ENCODE measurements around the gene PCDHB13.
A peak's percentile ranks its signal among the peaks of the same experiment; 100 is the strongest.
"Not testable (repeated sequence)": the region's sequence is repeated elsewhere in the genome, so short reads cannot be mapped to it uniquely, and the experiment has no call there.

PCDHB13 gene

DNA sequence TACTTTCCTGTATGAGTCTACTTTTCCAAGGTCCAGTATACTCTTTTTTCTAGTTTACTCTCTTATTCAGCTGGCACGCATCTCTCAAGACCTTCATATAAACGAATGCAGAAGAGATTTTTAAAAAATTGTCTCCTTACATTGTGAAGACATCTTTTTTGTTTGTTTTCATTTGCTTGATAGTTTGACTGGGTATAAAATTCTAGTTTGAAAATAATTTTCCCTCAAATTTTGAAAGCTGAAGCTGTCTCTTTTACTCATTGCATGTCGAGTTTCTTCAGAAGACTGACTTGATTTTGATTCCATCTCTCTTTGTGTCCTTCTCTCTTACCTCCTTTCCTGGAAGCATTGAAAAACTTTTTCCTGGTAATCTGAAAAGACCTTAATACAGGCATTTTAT, 17.4 kb upstream of the PCDHB13 start:
- no peak for TF ChIP-seq SUZ12 (IDR thresholded peaks at IDR 0.05; ENCODE audit: extremely low read depth, insufficient read depth, insufficient read length)
- TF ChIP-seq YY1 (IDR thresholded peaks at IDR 0.05; ENCODE audit: insufficient read depth, insufficient read length), result no peak
- TF ChIP-seq ZNF274 (IDR thresholded peaks at IDR 0.05; ENCODE audit: low read depth, low read length), result no peak
- Histone ChIP-seq H3K27me3 (ENCODE audit: insufficient read depth, insufficient read length) (peaks cover 15% of the 10 kb centered on the region), H3K4me1 (ENCODE audit: insufficient read depth, insufficient read length) (no peaks in the 10 kb centered on the region), H3K4me3 (ENCODE audit: insufficient read length, low read depth) (no peak overlapping the region), H3K9me3 (ENCODE audit: insufficient read depth, low read length) (peaks cover 15% of the 10 kb centered on the region), H3K36me3 (ENCODE audit: insufficient read depth, insufficient read length, low read length) (no peaks in the 10 kb centered on the region), H3K9ac (ENCODE audit: insufficient read length, low read depth) (no peak overlapping the region)
- DNase-seq (ENCODE audit: low read depth, low spot score), result no peak

DNA sequence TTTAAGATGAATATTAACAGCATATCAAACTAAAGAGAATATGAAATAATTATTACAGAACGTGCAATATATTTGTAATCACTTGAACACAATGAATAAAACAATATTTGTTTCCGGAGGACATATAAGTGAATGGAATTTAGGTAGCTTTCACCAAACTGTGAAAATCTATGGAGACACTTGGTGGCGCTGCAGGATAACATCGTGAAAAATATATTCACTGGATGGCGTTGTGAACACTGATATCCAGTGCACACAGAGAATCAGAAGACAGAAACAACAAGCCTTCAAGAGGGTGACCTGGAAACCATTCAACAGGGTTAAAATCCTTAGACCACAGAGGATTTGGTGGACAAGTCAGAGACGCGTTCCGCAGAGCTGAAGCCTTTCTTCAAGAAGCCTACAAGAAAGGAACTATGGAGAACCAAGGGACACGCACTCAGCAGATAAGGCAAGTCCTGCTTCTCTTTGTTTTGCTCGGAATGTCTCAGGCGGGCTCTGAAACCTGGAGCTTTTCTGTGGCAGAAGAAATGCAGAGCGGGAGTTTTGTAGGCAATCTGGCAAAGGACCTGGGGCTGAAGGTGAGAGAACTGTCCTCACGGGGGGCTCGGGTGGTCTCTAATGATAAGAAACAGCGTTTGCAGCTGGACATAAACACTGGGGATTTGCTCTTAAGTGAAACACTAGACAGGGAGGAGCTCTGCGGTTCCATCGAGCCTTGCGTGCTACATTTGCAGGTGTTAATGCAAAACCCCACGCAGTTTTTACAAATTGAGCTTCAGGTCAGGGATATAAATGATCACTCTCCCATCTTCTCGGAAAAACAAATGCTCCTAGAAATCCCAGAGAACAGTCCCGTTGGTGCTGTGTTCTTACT, 14.1 kb upstream of the PCDHB13 start, which contains the start of gene PCDHB11:
PCDHB11 (plus strand) TSS at position 269 of the 877 bp plus-strand sequence; CDS start at position 417, 148 bp downstream.
- Histone ChIP-seq H3K9ac (ENCODE audit: insufficient read length, low read depth) (no peak within 1 kb of the TSS), H3K4me1 (ENCODE audit: insufficient read depth, insufficient read length) (no peaks in the 10 kb centered on the region), H3K36me3 (ENCODE audit: insufficient read depth, insufficient read length, low read length) (no peaks in the 10 kb centered on the region), H3K9me3 (ENCODE audit: insufficient read depth, low read length) (peaks cover 15% of the 10 kb centered on the region), H3K4me3 (ENCODE audit: insufficient read length, low read depth) (no peak within 1 kb of the TSS), H3K27me3 (ENCODE audit: insufficient read depth, insufficient read length) (peaks cover 6% of the 10 kb centered on the region)
- TF ChIP-seq YY1 (IDR thresholded peaks at IDR 0.05; ENCODE audit: insufficient read depth, insufficient read length) (no peak), ZNF274 (IDR thresholded peaks at IDR 0.05; ENCODE audit: low read depth, low read length) (no peak), SUZ12 (IDR thresholded peaks at IDR 0.05; ENCODE audit: extremely low read depth, insufficient read depth, insufficient read length) (no peak)
- peak; percentile 6 for DNase-seq (ENCODE audit: low read depth, low spot score)

DNA sequence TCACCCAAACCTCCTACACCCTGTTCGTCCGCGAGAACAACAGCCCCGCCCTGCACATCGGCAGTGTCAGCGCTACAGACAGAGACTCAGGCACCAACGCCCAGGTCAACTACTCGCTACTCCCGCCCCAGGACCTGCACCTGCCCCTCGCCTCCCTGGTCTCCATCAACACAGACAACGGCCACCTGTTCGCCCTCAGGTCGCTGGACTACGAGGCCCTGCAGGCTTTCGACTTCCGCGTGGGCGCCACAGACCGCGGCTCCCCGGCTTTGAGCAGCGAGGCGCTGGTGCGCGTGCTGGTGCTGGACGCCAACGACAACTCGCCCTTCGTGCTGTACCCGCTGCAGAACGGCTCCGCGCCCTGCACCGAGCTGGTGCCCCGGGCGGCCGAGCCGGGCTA, 12.6 kb upstream of the PCDHB13 start:
- not testable (repeated sequence) for DNase-seq (ENCODE audit: low read depth, low spot score); H3K36me3 ChIP-seq (ENCODE audit: insufficient read depth, insufficient read length, low read length); H3K27me3 ChIP-seq (ENCODE audit: insufficient read depth, insufficient read length); H3K4me3 ChIP-seq (ENCODE audit: insufficient read length, low read depth); H3K4me1 ChIP-seq (ENCODE audit: insufficient read depth, insufficient read length); H3K9ac ChIP-seq (ENCODE audit: insufficient read length, low read depth)
- peaks cover 12% of the 10 kb centered on the region for H3K9me3 ChIP-seq (ENCODE audit: insufficient read depth, low read length)

GRCh38 chr5:141201646-141202045, 12.1 kb upstream of the PCDHB13 start:
- not testable (repeated sequence) for DNase-seq (ENCODE audit: low read depth, low spot score); H3K9me3 ChIP-seq (ENCODE audit: insufficient read depth, low read length); H3K9ac ChIP-seq (ENCODE audit: insufficient read length, low read depth); H3K4me3 ChIP-seq (ENCODE audit: insufficient read length, low read depth); H3K36me3 ChIP-seq (ENCODE audit: insufficient read depth, insufficient read length, low read length); H3K4me1 ChIP-seq (ENCODE audit: insufficient read depth, insufficient read length); H3K27me3 ChIP-seq (ENCODE audit: insufficient read depth, insufficient read length)

DNA sequence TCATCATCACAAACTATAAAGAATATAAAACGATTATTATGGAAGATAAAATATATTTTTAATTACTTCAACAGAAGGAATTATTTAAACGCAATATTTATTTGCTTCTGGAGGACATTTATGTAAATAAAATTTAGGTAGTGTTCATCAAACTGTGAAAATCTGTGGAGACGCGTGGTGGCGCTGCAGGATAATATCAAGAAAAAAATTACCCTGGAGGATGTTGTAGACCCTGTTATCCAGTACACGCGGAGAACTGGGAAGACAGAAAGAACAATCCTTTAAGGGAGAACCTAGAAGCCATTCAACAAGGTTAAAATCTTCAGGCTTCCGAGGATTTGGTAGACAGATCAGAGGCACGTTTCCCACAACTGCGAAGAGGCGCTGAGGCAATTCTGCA, 5.2 kb upstream of the PCDHB13 start, which contains the start of gene PCDHB12:
PCDHB12 (plus strand) TSS at position 242 of the 400 bp plus-strand sequence. CDS start 189 bp downstream, outside the sequence.
- Histone ChIP-seq H3K9me3 (ENCODE audit: insufficient read depth, low read length) (no peaks in the 10 kb centered on the region), H3K27me3 (ENCODE audit: insufficient read depth, insufficient read length) (no peaks in the 10 kb centered on the region), H3K4me1 (ENCODE audit: insufficient read depth, insufficient read length) (no peaks in the 10 kb centered on the region), H3K9ac (ENCODE audit: insufficient read length, low read depth) (no peak within 1 kb of the TSS), H3K36me3 (ENCODE audit: insufficient read depth, insufficient read length, low read length) (no peaks in the 10 kb centered on the region), H3K4me3 (ENCODE audit: insufficient read length, low read depth) (no peak within 1 kb of the TSS)
- TF ChIP-seq SUZ12 (IDR thresholded peaks at IDR 0.05; ENCODE audit: extremely low read depth, insufficient read depth, insufficient read length), result no peak
- TF ChIP-seq YY1 (IDR thresholded peaks at IDR 0.05; ENCODE audit: insufficient read depth, insufficient read length), result no peak
- no peak for TF ChIP-seq ZNF274 (IDR thresholded peaks at IDR 0.05; ENCODE audit: low read depth, low read length)
- DNase-seq (ENCODE audit: low read depth, low spot score), result no peak

DNA sequence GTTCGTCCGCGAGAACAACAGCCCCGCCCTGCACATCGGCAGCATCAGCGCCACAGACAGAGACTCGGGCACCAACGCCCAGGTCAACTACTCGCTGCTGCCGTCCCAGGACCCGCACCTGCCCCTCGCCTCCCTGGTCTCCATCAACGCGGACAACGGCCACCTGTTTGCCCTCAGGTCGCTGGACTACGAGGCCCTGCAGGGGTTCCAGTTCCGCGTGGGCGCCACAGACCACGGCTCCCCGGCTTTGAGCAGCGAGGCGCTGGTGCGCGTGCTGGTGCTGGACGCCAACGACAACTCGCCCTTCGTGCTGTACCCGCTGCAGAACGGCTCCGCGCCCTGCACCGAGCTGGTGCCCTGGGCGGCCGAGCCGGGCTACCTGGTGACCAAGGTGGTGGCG, 3.4 kb upstream of the PCDHB13 start:
- not testable (repeated sequence) for DNase-seq (ENCODE audit: low read depth, low spot score); H3K9ac ChIP-seq (ENCODE audit: insufficient read length, low read depth); H3K9me3 ChIP-seq (ENCODE audit: insufficient read depth, low read length); H3K4me1 ChIP-seq (ENCODE audit: insufficient read depth, insufficient read length); H3K36me3 ChIP-seq (ENCODE audit: insufficient read depth, insufficient read length, low read length); H3K4me3 ChIP-seq (ENCODE audit: insufficient read length, low read depth); H3K27me3 ChIP-seq (ENCODE audit: insufficient read depth, insufficient read length)

GRCh38 chr5:141210849-141211248, 2.9 kb upstream of the PCDHB13 start:
- not testable (repeated sequence) for DNase-seq (ENCODE audit: low read depth, low spot score); H3K9ac ChIP-seq (ENCODE audit: insufficient read length, low read depth); H3K9me3 ChIP-seq (ENCODE audit: insufficient read depth, low read length); H3K4me1 ChIP-seq (ENCODE audit: insufficient read depth, insufficient read length); H3K27me3 ChIP-seq (ENCODE audit: insufficient read depth, insufficient read length); H3K4me3 ChIP-seq (ENCODE audit: insufficient read length, low read depth); H3K36me3 ChIP-seq (ENCODE audit: insufficient read depth, insufficient read length, low read length)

GRCh38 chr5:141214583-141214982, 864 bp downstream of the PCDHB13 start:
- not testable (repeated sequence) for H3K27me3 ChIP-seq (ENCODE audit: insufficient read depth, insufficient read length); H3K9me3 ChIP-seq (ENCODE audit: insufficient read depth, low read length)

DNA sequence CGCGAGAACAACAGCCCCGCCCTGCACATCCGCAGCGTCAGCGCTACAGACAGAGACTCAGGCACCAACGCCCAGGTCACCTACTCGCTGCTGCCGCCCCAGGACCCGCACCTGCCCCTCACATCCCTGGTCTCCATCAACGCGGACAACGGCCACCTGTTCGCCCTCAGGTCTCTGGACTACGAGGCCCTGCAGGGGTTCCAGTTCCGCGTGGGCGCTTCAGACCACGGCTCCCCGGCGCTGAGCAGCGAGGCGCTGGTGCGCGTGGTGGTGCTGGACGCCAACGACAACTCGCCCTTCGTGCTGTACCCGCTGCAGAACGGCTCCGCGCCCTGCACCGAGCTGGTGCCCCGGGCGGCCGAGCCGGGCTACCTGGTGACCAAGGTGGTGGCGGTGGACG, 1.8 kb downstream of the PCDHB13 start:
- H3K27me3 ChIP-seq (ENCODE audit: insufficient read depth, insufficient read length); H3K4me1 ChIP-seq (ENCODE audit: insufficient read depth, insufficient read length); H3K9me3 ChIP-seq (ENCODE audit: insufficient read depth, low read length); H3K36me3 ChIP-seq (ENCODE audit: insufficient read depth, insufficient read length, low read length); H3K4me3 ChIP-seq (ENCODE audit: insufficient read length, low read depth); DNase-seq (ENCODE audit: low read depth, low spot score); H3K9ac ChIP-seq (ENCODE audit: insufficient read length, low read depth): not testable (repeated sequence)

More at GRCh38 chr5:141214583-141214982, 864 bp downstream of the PCDHB13 start:
- not testable (repeated sequence) for H3K9ac ChIP-seq (ENCODE audit: insufficient read length, low read depth); H3K4me1 ChIP-seq (ENCODE audit: insufficient read depth, insufficient read length); H3K36me3 ChIP-seq (ENCODE audit: insufficient read depth, insufficient read length, low read length); DNase-seq (ENCODE audit: low read depth, low spot score); H3K4me3 ChIP-seq (ENCODE audit: insufficient read length, low read depth)

DNA sequence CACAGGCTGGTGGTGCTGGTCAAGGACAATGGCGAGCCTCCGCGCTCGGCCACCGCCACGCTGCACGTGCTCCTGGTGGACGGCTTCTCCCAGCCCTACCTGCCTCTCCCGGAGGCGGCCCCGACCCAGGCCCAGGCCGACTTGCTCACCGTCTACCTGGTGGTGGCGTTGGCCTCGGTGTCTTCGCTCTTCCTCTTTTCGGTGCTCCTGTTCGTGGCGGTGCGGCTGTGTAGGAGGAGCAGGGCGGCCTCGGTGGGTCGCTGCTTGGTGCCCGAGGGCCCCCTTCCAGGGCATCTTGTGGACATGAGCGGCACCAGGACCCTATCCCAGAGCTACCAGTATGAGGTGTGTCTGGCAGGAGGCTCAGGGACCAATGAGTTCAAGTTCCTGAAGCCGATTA, 2.3 kb downstream of the PCDHB13 start:
- not testable (repeated sequence) for H3K9me3 ChIP-seq (ENCODE audit: insufficient read depth, low read length); H3K36me3 ChIP-seq (ENCODE audit: insufficient read depth, insufficient read length, low read length); H3K27me3 ChIP-seq (ENCODE audit: insufficient read depth, insufficient read length); H3K4me3 ChIP-seq (ENCODE audit: insufficient read length, low read depth); H3K4me1 ChIP-seq (ENCODE audit: insufficient read depth, insufficient read length); H3K9ac ChIP-seq (ENCODE audit: insufficient read length, low read depth); DNase-seq (ENCODE audit: low read depth, low spot score)

All from NT2/D1 (cell line).